ENCODE measurements around the gene SELENOP. TPM values are rescaled to one million over a fixed set of nuclear protein-coding genes. Genes with fewer than 3 reads are reported as not detected.

SELENOP gene
- total and polyA plus RNA-seq, 9 of the 15 experiments (the other 6 are each of a cell fraction or from before 2014, with no cell fraction given): 3.2 to 6.3 (median 4.5) TPM

DNA sequence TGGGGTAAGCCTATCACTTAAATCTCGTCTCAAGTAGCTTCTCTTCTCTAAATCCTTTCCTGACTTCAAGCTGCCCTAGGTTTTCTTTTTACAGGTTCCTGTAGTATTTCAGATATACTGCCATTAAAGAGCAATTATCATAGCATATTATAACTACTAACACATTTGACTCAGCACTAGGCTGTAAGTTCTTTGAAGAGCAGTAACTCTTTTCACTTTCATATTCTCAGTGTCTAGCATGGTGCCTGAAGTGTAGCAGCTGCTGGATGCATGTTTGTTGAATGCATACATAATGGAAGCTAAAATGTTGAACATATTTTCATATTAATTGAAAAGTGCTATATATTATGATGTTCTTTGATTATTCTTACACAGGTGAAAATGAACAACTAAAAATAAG lies 32.6 kb downstream of the SELENOP start (continued):
- TF ChIP-seq, protein P1, sequence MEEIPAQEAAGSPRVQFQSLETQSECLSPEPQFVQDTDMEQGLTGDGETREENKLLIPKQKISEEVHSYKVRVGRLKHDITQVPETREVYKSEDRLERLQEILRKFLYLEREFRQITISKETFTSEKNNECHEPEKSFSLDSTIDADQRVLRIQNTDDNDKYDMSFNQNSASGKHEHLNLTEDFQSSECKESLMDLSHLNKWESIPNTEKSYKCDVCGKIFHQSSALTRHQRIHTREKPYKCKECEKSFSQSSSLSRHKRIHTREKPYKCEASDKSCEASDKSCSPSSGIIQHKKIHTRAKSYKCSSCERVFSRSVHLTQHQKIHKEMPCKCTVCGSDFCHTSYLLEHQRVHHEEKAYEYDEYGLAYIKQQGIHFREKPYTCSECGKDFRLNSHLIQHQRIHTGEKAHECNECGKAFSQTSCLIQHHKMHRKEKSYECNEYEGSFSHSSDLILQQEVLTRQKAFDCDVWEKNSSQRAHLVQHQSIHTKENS (CRISPR knock-in tag; IDR thresholded peaks at IDR 0.05): no peak
- TF ChIP-seq, protein P2, sequence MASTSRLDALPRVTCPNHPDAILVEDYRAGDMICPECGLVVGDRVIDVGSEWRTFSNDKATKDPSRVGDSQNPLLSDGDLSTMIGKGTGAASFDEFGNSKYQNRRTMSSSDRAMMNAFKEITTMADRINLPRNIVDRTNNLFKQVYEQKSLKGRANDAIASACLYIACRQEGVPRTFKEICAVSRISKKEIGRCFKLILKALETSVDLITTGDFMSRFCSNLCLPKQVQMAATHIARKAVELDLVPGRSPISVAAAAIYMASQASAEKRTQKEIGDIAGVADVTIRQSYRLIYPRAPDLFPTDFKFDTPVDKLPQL (IDR thresholded peaks at IDR 0.05; ENCODE audit: extremely low read depth, insufficient read length): no peak
- TF ChIP-seq, protein P3, sequence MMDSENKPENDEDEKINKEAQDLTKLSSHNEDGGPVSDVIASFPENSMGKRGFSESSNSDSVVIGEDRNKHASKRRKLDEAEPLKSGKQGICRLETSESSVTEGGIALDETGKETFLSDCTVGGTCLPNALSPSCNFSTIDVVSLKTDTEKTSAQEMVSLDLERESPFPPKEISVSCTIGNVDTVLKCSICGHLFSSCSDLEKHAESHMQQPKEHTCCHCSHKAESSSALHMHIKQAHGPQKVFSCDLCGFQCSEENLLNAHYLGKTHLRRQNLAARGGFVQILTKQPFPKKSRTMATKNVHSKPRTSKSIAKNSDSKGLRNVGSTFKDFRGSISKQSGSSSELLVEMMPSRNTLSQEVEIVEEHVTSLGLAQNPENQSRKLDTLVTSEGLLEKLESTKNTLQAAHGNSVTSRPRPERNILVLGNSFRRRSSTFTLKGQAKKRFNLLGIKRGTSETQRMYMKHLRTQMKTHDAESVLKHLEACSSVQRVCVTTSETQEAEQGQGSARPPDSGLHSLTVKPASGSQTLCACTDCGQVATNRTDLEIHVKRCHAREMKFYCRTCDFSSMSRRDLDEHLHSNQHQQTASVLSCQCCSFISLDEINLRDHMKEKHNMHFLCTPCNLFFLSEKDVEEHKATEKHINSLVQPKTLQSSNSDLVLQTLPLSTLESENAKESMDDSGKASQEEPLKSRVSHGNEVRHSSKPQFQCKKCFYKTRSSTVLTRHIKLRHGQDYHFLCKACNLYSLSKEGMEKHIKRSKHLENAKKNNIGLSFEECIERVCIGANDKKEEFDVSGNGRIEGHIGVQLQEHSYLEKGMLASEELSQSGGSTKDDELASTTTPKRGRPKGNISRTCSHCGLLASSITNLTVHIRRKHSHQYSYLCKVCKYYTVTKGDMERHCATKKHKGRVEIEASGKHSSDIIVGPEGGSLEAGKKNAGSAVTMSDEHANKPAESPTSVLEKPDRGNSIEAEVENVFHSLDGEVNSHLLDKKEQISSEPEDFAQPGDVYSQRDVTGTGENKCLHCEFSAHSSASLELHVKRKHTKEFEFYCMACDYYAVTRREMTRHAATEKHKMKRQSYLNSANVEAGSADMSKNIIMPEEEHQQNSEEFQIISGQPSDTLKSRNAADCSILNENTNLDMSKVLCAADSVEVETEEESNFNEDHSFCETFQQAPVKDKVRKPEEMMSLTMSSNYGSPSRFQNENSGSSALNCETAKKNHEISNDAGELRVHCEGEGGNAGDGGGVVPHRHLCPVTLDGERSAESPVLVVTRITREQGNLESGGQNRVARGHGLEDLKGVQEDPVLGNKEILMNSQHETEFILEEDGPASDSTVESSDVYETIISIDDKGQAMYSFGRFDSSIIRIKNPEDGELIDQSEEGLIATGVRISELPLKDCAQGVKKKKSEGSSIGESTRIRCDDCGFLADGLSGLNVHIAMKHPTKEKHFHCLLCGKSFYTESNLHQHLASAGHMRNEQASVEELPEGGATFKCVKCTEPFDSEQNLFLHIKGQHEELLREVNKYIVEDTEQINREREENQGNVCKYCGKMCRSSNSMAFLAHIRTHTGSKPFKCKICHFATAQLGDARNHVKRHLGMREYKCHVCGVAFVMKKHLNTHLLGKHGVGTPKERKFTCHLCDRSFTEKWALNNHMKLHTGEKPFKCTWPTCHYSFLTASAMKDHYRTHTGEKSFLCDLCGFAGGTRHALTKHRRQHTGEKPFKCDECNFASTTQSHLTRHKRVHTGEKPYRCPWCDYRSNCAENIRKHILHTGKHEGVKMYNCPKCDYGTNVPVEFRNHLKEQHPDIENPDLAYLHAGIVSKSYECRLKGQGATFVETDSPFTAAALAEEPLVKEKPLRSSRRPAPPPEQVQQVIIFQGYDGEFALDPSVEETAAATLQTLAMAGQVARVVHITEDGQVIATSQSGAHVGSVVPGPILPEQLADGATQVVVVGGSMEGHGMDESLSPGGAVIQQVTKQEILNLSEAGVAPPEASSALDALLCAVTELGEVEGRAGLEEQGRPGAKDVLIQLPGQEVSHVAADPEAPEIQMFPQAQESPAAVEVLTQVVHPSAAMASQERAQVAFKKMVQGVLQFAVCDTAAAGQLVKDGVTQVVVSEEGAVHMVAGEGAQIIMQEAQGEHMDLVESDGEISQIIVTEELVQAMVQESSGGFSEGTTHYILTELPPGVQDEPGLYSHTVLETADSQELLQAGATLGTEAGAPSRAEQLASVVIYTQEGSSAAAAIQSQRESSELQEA (IDR thresholded peaks at IDR 0.05; ENCODE audit: low read depth): no peak
- TF ChIP-seq HDGF (IDR thresholded peaks at IDR 0.05) (no peak), STAT5B (CRISPR knock-in tag; IDR thresholded peaks at IDR 0.05) (no peak)

Data from K562 (cell line).